Measurements from ENCODE around the gene UTY.

- TF ChIP-seq CTCF (conservative IDR thresholded peaks at IDR 0.05; ENCODE audit: low read depth, low read length) (no peak), EZH2 (IDR thresholded peaks at IDR 0.05; ENCODE audit: low read length, unreplicated experiment) (no peak), EZH2phosphoT487 (IDR thresholded peaks at IDR 0.05; ENCODE audit: borderline replicate concordance, low read length) (no peak)
These were observed 141.1 kb downstream of the UTY start for GRCh38 chrY:13338711-13339110.

All from PC-3 (cell line).